Keratinocyte (primary cell): ENCODE measurements around the gene CDKN1C. TPM values are rescaled to one million over a fixed set of nuclear protein-coding genes. Genes with fewer than 3 reads are reported as not detected.

Experiments used
- DNase-seq: peaks from one replicate; pipeline ENCODE4 v3.0.0-alpha.2; 2011; ENCODE audit warnings: low read depth, missing footprints, low spot score
- FAIRE-seq: peaks from 2 replicates; lab custom pipeline; 2011; peaks lifted over from hg19 to GRCh38; lab: Jason Lieb, UNC
- H2AFZ ChIP-seq: 2 replicates; pipeline ENCODE4 v1.6.0; 2012; ENCODE audit warnings: low read length, control low read depth, inconsistent platforms; ENCODE audit not compliant: control insufficient read depth
- H3K27ac ChIP-seq: 2 replicates; pipeline ENCODE4 v1.5.1; 2011; ENCODE audit warnings: low read length; ENCODE audit not compliant: control insufficient read depth, insufficient read depth
- H3K27me3 ChIP-seq: 3 replicates; pipeline ENCODE4 v1.6.0; 2011; ENCODE audit warnings: low read length; ENCODE audit not compliant: control insufficient read depth, insufficient read depth; ENCODE audit errors: extremely low read depth
- H3K36me3 ChIP-seq, 2 experiments: 2 replicates in 1 of 2; 3 replicates in 1 of 2; pipeline ENCODE4 v1.5.1; 2011; ENCODE audit warnings: low read length in 2 of 2, mild to moderate bottlenecking in 1 of 2; ENCODE audit not compliant: control insufficient read depth in 2 of 2, insufficient read depth in 2 of 2; ENCODE audit errors: extremely low read depth in 1 of 2
- H3K4me1 ChIP-seq: 3 replicates; pipeline ENCODE4 v1.5.1; 2011; ENCODE audit warnings: low read length; ENCODE audit not compliant: control insufficient read depth, insufficient read depth; ENCODE audit errors: extremely low read depth
- H3K4me2 ChIP-seq: 3 replicates; pipeline ENCODE4 v1.6.0; 2011; ENCODE audit warnings: low read depth, low read length; ENCODE audit not compliant: control insufficient read depth, insufficient read depth; ENCODE audit errors: extremely low read depth
- H3K4me3 ChIP-seq, 3 experiments: fragments of 200-600 bp in 1 of 3; sonication (generic) in 1 of 3; 2 replicates in 2 of 3; 3 replicates in 1 of 3; pipeline ENCODE4 v1.5.1; 2011 to 2016; ENCODE audit warnings: low read length in 3 of 3, mild to moderate bottlenecking in 3 of 3, control low read depth in 2 of 3, inconsistent platforms in 1 of 3, low read depth in 1 of 3, mixed read lengths in 1 of 3, mixed run types in 1 of 3, moderate library complexity in 1 of 3; ENCODE audit not compliant: control insufficient read depth in 2 of 3, insufficient read depth in 2 of 3; ENCODE audit errors: extremely low read depth in 1 of 3
- H3K79me2 ChIP-seq: 2 replicates; pipeline ENCODE4 v1.6.0; 2012; ENCODE audit warnings: low read length; ENCODE audit not compliant: control insufficient read depth, insufficient read depth
- H3K9ac ChIP-seq: 3 replicates; pipeline ENCODE4 v1.6.0; 2011; ENCODE audit warnings: low read length; ENCODE audit not compliant: control insufficient read depth, insufficient read depth; ENCODE audit errors: extremely low read depth
- H3K9me1 ChIP-seq: 3 replicates; pipeline ENCODE4 v1.6.0; 2011; ENCODE audit warnings: low read length; ENCODE audit not compliant: control insufficient read depth, insufficient read depth; ENCODE audit errors: extremely low read depth
- H3K9me3 ChIP-seq: 2 replicates; pipeline ENCODE4 v1.5.1; 2012; ENCODE audit warnings: low read depth, low read length; ENCODE audit not compliant: control insufficient read depth
- H4K20me1 ChIP-seq: 3 replicates; pipeline ENCODE4 v1.6.0; 2011; ENCODE audit warnings: low read length; ENCODE audit not compliant: control insufficient read depth, insufficient read depth; ENCODE audit errors: extremely low read depth
- EZH2 ChIP-seq: IDR thresholded peaks from one replicate; pipeline ENCODE4 v1.6.1; 2012; ENCODE audit warnings: inconsistent platforms, mild to moderate bottlenecking, low read length, moderate library complexity
- dilution Hi-C: fragments of 300-500 bp; cut with MboI; formaldehyde crosslinking; loops from one replicate; pipeline ENCODE4 v1.7.0; 2020; ENCODE audit warnings: low sequenced_read_pairs; ENCODE audit not compliant: extremely low pct_ligation_motif_present
- polyA plus RNA-seq, 5 experiments: library from polyadenylated mRNA; depleted of rRNA in 3 of 5; stranded (reverse) in 3 of 5; stranded (forward) in 1 of 5; unstranded in 1 of 5; fragments of >200 nt; gene quantifications; 1 replicate in 1 of 5; 2 replicates in 3 of 5; 3 replicates in 1 of 5; pipeline versions ENCODE4 v1.2.1 to v1.2.3, GENCODE V29; 2011 to 2012; ENCODE audit warnings: missing spikeins in 2 of 5, low read depth in 1 of 5, low replicate concordance in 1 of 5
- TF ChIP-seq, protein P1 (sequence below), 3 experiments: IDR thresholded peaks in 1 of 3; conservative IDR thresholded peaks in 1 of 3; optimal IDR thresholded peaks in 1 of 3; 2 replicates in 2 of 3; 3 replicates in 1 of 3; pipeline versions ENCODE3 to v1.5.1; 2011; ENCODE audit warnings: low read length in 3 of 3, mild to moderate bottlenecking in 3 of 3, moderate library complexity in 2 of 3, control low read depth in 1 of 3, inconsistent platforms in 1 of 3; ENCODE audit not compliant: insufficient read depth in 2 of 3; ENCODE audit errors: extremely low read depth in 1 of 3

The CDKN1C gene
- polyA plus RNA-seq, 1 donor (not counting 4 experiments of a cell fraction or from before 2014, with no cell fraction given), result 0.37 TPM

DNA sequence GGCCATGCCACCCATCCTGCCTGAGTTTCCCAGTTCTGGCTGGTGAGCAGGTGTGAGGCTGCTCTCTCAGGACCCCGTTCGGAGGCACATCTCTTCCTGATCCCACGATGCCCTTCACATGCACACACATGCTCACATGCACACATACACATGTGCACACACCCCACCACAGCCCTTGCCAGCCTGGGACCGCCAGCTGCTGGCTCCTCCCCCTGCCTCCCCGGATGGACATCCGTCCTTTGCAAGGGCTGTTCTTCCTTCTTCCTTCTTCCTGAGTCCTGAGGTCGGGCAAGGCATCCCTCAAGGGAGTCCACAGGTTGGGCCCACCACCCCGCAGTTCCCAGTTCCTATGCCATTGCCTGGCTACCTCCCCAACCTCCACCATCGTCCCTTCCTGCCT, 10.5 kb upstream of the CDKN1C start:
- no peaks in the 10 kb centered on the region for H4K20me1 ChIP-seq
- DNase-seq, result no peak
- H3K27me3 ChIP-seq, result no peaks in the 10 kb centered on the region
- no peaks in the 10 kb centered on the region for H3K79me2 ChIP-seq
- no peaks in the 10 kb centered on the region for H3K9me1 ChIP-seq
- H3K9me3 ChIP-seq, result no peaks in the 10 kb centered on the region
- no peak overlapping the region for H3K9ac ChIP-seq
- peaks cover 38% of the 10 kb centered on the region for H3K4me1 ChIP-seq
- dilution Hi-C loops, result no loop called here
- H3K27ac ChIP-seq, result no peak overlapping the region
- H3K4me2 ChIP-seq, result no peak overlapping the region
- H3K36me3 ChIP-seq, result no peaks in the 10 kb centered on the region
- H2AFZ ChIP-seq, result no peak overlapping the region
- no peak overlapping the region for H3K4me3 ChIP-seq
- TF ChIP-seq, protein P1, sequence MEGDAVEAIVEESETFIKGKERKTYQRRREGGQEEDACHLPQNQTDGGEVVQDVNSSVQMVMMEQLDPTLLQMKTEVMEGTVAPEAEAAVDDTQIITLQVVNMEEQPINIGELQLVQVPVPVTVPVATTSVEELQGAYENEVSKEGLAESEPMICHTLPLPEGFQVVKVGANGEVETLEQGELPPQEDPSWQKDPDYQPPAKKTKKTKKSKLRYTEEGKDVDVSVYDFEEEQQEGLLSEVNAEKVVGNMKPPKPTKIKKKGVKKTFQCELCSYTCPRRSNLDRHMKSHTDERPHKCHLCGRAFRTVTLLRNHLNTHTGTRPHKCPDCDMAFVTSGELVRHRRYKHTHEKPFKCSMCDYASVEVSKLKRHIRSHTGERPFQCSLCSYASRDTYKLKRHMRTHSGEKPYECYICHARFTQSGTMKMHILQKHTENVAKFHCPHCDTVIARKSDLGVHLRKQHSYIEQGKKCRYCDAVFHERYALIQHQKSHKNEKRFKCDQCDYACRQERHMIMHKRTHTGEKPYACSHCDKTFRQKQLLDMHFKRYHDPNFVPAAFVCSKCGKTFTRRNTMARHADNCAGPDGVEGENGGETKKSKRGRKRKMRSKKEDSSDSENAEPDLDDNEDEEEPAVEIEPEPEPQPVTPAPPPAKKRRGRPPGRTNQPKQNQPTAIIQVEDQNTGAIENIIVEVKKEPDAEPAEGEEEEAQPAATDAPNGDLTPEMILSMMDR (optimal IDR thresholded peaks at IDR 0.05 in 1 of 3, IDR thresholded peaks at IDR 0.05 in 1 of 3, conservative IDR thresholded peaks at IDR 0.05 in 1 of 3; ENCODE audit: extremely low read depth in 1 of 3, insufficient read depth in 2 of 3, low read length in 3 of 3), result no peak
- no peak for FAIRE-seq

DNA sequence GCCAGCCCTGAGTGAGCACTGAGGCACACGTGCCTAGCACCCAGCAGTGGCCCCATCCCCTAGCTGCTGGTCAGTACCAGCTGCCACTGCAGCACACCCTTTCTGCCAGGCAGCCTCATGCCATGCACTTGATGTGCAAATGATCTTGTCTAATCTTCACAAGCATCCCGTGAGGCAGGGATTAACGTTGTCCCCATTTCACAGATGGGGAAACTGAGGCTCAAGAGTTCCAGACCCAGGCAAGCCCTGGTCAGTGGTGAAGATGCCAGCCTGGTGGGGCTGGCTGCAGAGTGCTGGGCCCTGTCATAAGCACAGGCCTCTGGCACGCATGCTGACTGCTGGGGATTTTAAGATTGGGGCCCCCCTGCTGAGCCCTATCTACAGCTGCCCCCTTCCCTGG, 8.4 kb upstream of the CDKN1C start:
- no peak overlapping the region for H2AFZ ChIP-seq
- H3K27ac ChIP-seq, result no peak overlapping the region
- H3K27me3 ChIP-seq, result no peaks in the 10 kb centered on the region
- H3K9ac ChIP-seq, result no peak overlapping the region
- no peak overlapping the region for H3K4me3 ChIP-seq
- H3K9me1 ChIP-seq, result no peaks in the 10 kb centered on the region
- no peaks in the 10 kb centered on the region for H3K9me3 ChIP-seq
- H3K4me1 ChIP-seq, result peaks cover 32% of the 10 kb centered on the region
- no peaks in the 10 kb centered on the region for H3K79me2 ChIP-seq
- H3K4me2 ChIP-seq, result no peak overlapping the region
- DNase-seq, result no peak
- dilution Hi-C loops, result no loop called here
- FAIRE-seq, result no peak
- TF ChIP-seq, protein P1 (optimal IDR thresholded peaks at IDR 0.05 in 1 of 3, IDR thresholded peaks at IDR 0.05 in 1 of 3, conservative IDR thresholded peaks at IDR 0.05 in 1 of 3; ENCODE audit: extremely low read depth in 1 of 3, insufficient read depth in 2 of 3, low read length in 3 of 3), result no peak
- no peak for TF ChIP-seq EZH2
- H3K36me3 ChIP-seq, result no peaks in the 10 kb centered on the region
- H4K20me1 ChIP-seq, result no peaks in the 10 kb centered on the region
